ENCODE measurements around the gene RCBTB2.

Gene RCBTB2

GRCh38 chr13:48530833-48531232, 2.0 kb downstream of the RCBTB2 start:
- DNase-seq (ENCODE audit: low spot score) = no peak

- DNase-seq (ENCODE audit: low spot score) = no peak
These were observed 4.2 kb downstream of the RCBTB2 start for GRCh38 chr13:48528720-48529119.

GRCh38 chr13:48527955-48528354, 4.9 kb downstream of the RCBTB2 start:
- no peak for DNase-seq (ENCODE audit: low spot score)

GRCh38 chr13:48526286-48526685, 6.6 kb downstream of the RCBTB2 start:
- no peak for DNase-seq (ENCODE audit: low spot score)

- DNase-seq (ENCODE audit: low spot score) = no peak
These were observed 14.8 kb downstream of the RCBTB2 start for GRCh38 chr13:48518083-48518482.

- no peak for DNase-seq (ENCODE audit: low spot score)
These were observed 17.1 kb downstream of the RCBTB2 start for GRCh38 chr13:48515732-48516131.

GRCh38 chr13:48514793-48515192, 18.1 kb downstream of the RCBTB2 start:
- DNase-seq (ENCODE audit: low spot score) = no peak

- DNase-seq (ENCODE audit: low spot score) = no peak
These were observed 21.2 kb downstream of the RCBTB2 start for GRCh38 chr13:48511621-48512230.

- no peak for DNase-seq (ENCODE audit: low spot score)
These were observed 22.2 kb downstream of the RCBTB2 start for GRCh38 chr13:48510698-48511097.

GRCh38 chr13:48508011-48508410, 24.9 kb downstream of the RCBTB2 start:
- DNase-seq (ENCODE audit: low spot score) = no peak

GRCh38 chr13:48507021-48507420, 25.9 kb downstream of the RCBTB2 start:
- no peak for DNase-seq (ENCODE audit: low spot score)

- no peak for DNase-seq (ENCODE audit: low spot score)
These were observed 26.7 kb downstream of the RCBTB2 start for GRCh38 chr13:48506092-48506701.

- no peak for DNase-seq (ENCODE audit: low spot score)
These were observed 27.2 kb downstream of the RCBTB2 start for GRCh38 chr13:48505597-48506091.

- no peak for DNase-seq (ENCODE audit: low spot score)
These were observed 27.9 kb downstream of the RCBTB2 start for GRCh38 chr13:48505012-48505411.

- no peak for DNase-seq (ENCODE audit: low spot score)
These were observed 28.3 kb downstream of the RCBTB2 start for GRCh38 chr13:48504606-48505005.

- no peak for DNase-seq (ENCODE audit: low spot score)
These were observed 30.1 kb downstream of the RCBTB2 start for GRCh38 chr13:48502601-48503319.

GRCh38 chr13:48501705-48502104, 31.2 kb downstream of the RCBTB2 start:
- DNase-seq (ENCODE audit: low spot score) = no peak

- no peak for DNase-seq (ENCODE audit: low spot score)
These were observed 32.2 kb downstream of the RCBTB2 start for GRCh38 chr13:48500652-48501197.

- no peak for DNase-seq (ENCODE audit: low spot score)
These were observed 35.2 kb downstream of the RCBTB2 start for GRCh38 chr13:48497669-48498068.

GRCh38 chr13:48496271-48497161, 36.4 kb downstream of the RCBTB2 start:
- no peak for DNase-seq (ENCODE audit: low spot score)

- DNase-seq (ENCODE audit: low spot score) = no peak
These were observed 38.0 kb downstream of the RCBTB2 start for GRCh38 chr13:48494874-48495273.

- DNase-seq (ENCODE audit: low spot score) = no peak
These were observed 39.0 kb downstream of the RCBTB2 start for GRCh38 chr13:48493851-48494250.
